K562 (cell line): ENCODE measurements around the gene OTUD5. TPM values are rescaled to one million over a fixed set of nuclear protein-coding genes. Genes with fewer than 3 reads are reported as not detected.

Experiments used
- ELK1 ChIP-seq: sonication (generic); formaldehyde crosslinking; IDR thresholded peaks from 2 replicates; pipeline ENCODE4 v1.8.1; 2022; ENCODE audit warnings: missing genetic modification reagents
- ESRRB ChIP-seq: fragments of 250-450 bp; sonication (Bioruptor Pico); IDR thresholded peaks from 2 replicates; pipeline ENCODE4 v1.5.0; 2020; ENCODE audit warnings: mild to moderate bottlenecking, moderate library complexity, borderline replicate concordance
- ETS2 ChIP-seq: IDR thresholded peaks from 2 replicates; pipeline ENCODE4 v1.6.1; 2016; ENCODE audit warnings: borderline replicate concordance, missing genetic modification characterization, mild to moderate bottlenecking, moderate library complexity, missing compliant biosample characterization; ENCODE audit not compliant: poor library complexity, severe bottlenecking
- GABPA ChIP-seq: fragments of 200-800 bp; sonication (Bioruptor generic); conservative IDR thresholded peaks from 2 replicates; pipeline ENCODE4 v1.6.1; 2016; ENCODE audit warnings: low read depth, missing genetic modification characterization, missing compliant biosample characterization
- HNRNPH1 ChIP-seq: fragments of 200-400 bp; formaldehyde crosslinking; optimal IDR thresholded peaks from 2 replicates; pipeline ENCODE3; 2017; ENCODE audit warnings: low read depth, mild to moderate bottlenecking, low read length, moderate library complexity
- NFIX ChIP-seq: fragments of 250-450 bp; sonication (Bioruptor Pico); IDR thresholded peaks from 2 replicates; pipeline ENCODE4 v1.4.0; 2020; ENCODE audit warnings: low read depth, mild to moderate bottlenecking, moderate library complexity
- POLR2G ChIP-seq: fragments of 200-400 bp; formaldehyde crosslinking; IDR thresholded peaks from 2 replicates; pipeline ENCODE4 v1.6.1; 2017; ENCODE audit warnings: low read depth, mild to moderate bottlenecking, antibody characterized with exemption, low read length, moderate library complexity
- RCOR1 ChIP-seq, 2 experiments: IDR thresholded peaks; 2 replicates each; pipeline ENCODE4 v1.6.1; 2012; ENCODE audit warnings: low read depth in 2 of 2, low read length in 2 of 2, borderline replicate concordance in 1 of 2, improper control_type of control experiment in 1 of 2
- RFX7 ChIP-seq: fragments of 250-450 bp; sonication (Bioruptor Pico); IDR thresholded peaks from 2 replicates; pipeline ENCODE4 v1.5.1; 2021; ENCODE audit warnings: mild to moderate bottlenecking
- SAP30 ChIP-seq: fragments of 200-600 bp; sonication (generic); IDR thresholded peaks from 2 replicates; pipeline ENCODE4 v1.6.1; 2012; ENCODE audit warnings: borderline replicate concordance, low read depth, mild to moderate bottlenecking, moderate library complexity, low read length, control low read depth, inconsistent platforms; ENCODE audit not compliant: insufficient read depth, poor library complexity, severe bottlenecking
- TBL1XR1 ChIP-seq, 2 experiments: IDR thresholded peaks; 2 replicates each; pipeline ENCODE4 v1.6.1; 2012; ENCODE audit warnings: improper control_type of control experiment in 2 of 2, low read length in 2 of 2, mild to moderate bottlenecking in 1 of 2
- TCF3 ChIP-seq: sonication (generic); formaldehyde crosslinking; IDR thresholded peaks from 2 replicates; pipeline ENCODE4 v1.4.0; 2020; ENCODE audit warnings: mild to moderate bottlenecking, missing genetic modification reagents
- USF2 ChIP-seq: sonication (generic); formaldehyde crosslinking; IDR thresholded peaks from 2 replicates; pipeline ENCODE4 v1.5.0; 2020; ENCODE audit warnings: missing genetic modification reagents
- ZBTB33 ChIP-seq: sonication (generic); formaldehyde crosslinking; IDR thresholded peaks from 2 replicates; pipeline ENCODE4 v1.8.1; 2023; ENCODE audit warnings: mild to moderate bottlenecking, missing genetic modification reagents
- ZFP36 ChIP-seq: fragments of 150-350 bp; IDR thresholded peaks from 2 replicates; pipeline ENCODE4 v1.6.1; 2018; ENCODE audit warnings: low read length, low read depth; ENCODE audit not compliant: partially characterized antibody
- ZNF143 ChIP-seq: sonication (generic); formaldehyde crosslinking; IDR thresholded peaks from 2 replicates; pipeline ENCODE4 v1.9.0; 2022; ENCODE audit warnings: mild to moderate bottlenecking, missing genetic modification reagents
- ZNF23 ChIP-seq: fragments of 250-450 bp; sonication (Bioruptor Pico); IDR thresholded peaks from 2 replicates; pipeline ENCODE4 v1.4.0; 2020; ENCODE audit warnings: mild to moderate bottlenecking
- ZNF282 ChIP-seq: sonication (generic); formaldehyde crosslinking; IDR thresholded peaks from 2 replicates; pipeline ENCODE4 v1.8.1; 2023; ENCODE audit warnings: missing genetic modification reagents
- ZNF592 ChIP-seq: fragments of 450-650 bp; IDR thresholded peaks from 2 replicates; pipeline ENCODE4 v1.6.1; 2017; ENCODE audit warnings: antibody characterized with exemption, mild to moderate bottlenecking
- polyA plus RNA-seq, 8 experiments: library from polyadenylated mRNA; depleted of rRNA in 4 of 8; stranded (reverse) in 5 of 8; unstranded in 3 of 8; fragments of >200 nt; fragmentation: Nextera tagmentation in 2 of 8; fragmentation: Illumina TruSeq in 1 of 8; extraction: Ambion mirVana in 2 of 8; extraction: Trizol in 1 of 8; gene quantifications; 2 replicates each; pipeline versions ENCODE4 v1.2.1 to v1.2.3, GENCODE V29; 2011 to 2014; ENCODE audit warnings: inconsistent platforms in 1 of 8, missing spikeins in 1 of 8
- total RNA-seq, 7 experiments: library from RNA; depleted of rRNA in 6 of 7; stranded (reverse); fragments of >200 nt in 6 of 7; fragmentation: Illumina TruSeq in 2 of 7; extraction: Trizol in 2 of 7; gene quantifications; 2 replicates each; pipeline versions ENCODE4 v1.2.1 to v1.2.3, GENCODE V29; 2011 to 2021; ENCODE audit warnings: low replicate concordance in 1 of 7

OTUD5 gene
- total and polyA plus RNA-seq, 9 of the 15 experiments (the other 6 are each of a cell fraction or from before 2014, with no cell fraction given) = 3.6 to 102 (median 59.0) TPM

GRCh38 chrX:48918643-48919340 lies 38.6 kb downstream of the OTUD5 start, which contains the start of gene PIM2 (continued):
- TF ChIP-seq NFIX = no peak
- TF ChIP-seq HNRNPH1 = no peak
- no peak for TF ChIP-seq ZNF143 (CRISPR knock-in tag)
- peak; percentile 36 for TF ChIP-seq SAP30
- no peak for TF ChIP-seq RFX7 (CRISPR knock-in tag)
- no peak for TF ChIP-seq ZFP36
- TF ChIP-seq RCOR1 (IDR thresholded peaks at IDR 0.05; ENCODE audit: borderline replicate concordance in 1 of 2, low read depth in 2 of 2, low read length in 2 of 2) = no peak
- TF ChIP-seq GABPA (tag) = no peak
- no peak for TF ChIP-seq ESRRB
- TF ChIP-seq ZBTB33 (CRISPR knock-in tag) = 0 out of 2 replicates have a peak, but pooled peaks have one; percentile 12
- peak; percentile 100 for TF ChIP-seq POLR2G
- TF ChIP-seq ZNF23 = no peak
- TF ChIP-seq TCF3 = no peak; the same call in 1 of the 2 replicates
- TF ChIP-seq TBL1XR1 (IDR thresholded peaks at IDR 0.05; ENCODE audit: low read length in 2 of 2) = no peak
- no peak for TF ChIP-seq ETS2
- peak; percentile 82 for TF ChIP-seq USF2 (CRISPR knock-in tag)
- no peak for TF ChIP-seq ZNF282 (CRISPR knock-in tag)
- TF ChIP-seq ELK1 = no peak
- no peak for TF ChIP-seq ZNF592
